RCC 7860 (cell line): ENCODE measurements around the gene FAM110D.
A peak's percentile ranks its signal among the peaks of the same experiment; 100 is the strongest.

Experiments used
- DNase-seq: peaks from one replicate; pipeline ENCODE4 v3.0.0-alpha.2; 2015; ENCODE audit warnings: low spot score
- FAIRE-seq: peaks from 2 replicates; lab custom pipeline; 2012; peaks lifted over from hg19 to GRCh38; lab: Jason Lieb, UNC

The FAM110D gene

DNA sequence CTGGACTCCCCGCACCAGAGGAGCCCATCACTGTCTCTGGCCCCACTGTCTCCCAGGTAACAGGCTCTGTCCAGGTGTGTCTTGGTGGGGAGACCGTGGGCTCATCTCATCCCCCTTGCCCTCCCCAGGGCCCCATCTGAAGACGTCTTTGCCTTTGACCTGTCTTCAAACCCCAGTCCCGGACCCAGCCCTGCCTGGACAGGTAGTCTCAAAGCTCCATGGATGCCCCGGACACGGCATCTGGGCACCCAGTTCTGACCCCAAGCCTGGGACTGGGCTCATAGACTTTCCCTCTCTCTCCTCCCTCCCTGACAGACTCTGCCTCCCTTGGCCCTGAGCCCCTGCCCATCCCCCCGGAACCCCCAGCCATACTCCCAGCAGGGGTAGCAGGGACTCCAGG, 25.2 kb downstream of the FAM110D start:
- DNase-seq (no peak), FAIRE-seq (no peak)

DNA sequence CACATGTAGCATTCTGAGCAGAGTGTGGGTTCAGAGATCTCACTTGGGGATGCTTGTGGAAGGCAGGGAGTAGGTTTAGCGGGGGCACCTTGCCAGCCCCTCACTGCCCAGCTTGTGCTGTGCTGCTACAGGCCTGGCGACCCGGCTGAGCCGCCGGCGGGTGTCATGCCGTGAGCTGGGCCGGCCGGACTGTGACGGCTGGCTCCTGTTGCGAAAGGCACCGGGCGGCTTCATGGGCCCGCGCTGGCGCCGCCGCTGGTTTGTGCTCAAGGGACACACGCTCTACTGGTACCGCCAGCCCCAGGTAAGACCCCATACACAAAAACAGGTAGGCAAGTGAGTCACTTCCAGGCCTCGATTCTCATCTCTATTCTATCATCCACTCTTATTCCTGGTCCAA, 26.0 kb downstream of the FAM110D start:
- FAIRE-seq (no peak), DNase-seq (no peak)

DNA sequence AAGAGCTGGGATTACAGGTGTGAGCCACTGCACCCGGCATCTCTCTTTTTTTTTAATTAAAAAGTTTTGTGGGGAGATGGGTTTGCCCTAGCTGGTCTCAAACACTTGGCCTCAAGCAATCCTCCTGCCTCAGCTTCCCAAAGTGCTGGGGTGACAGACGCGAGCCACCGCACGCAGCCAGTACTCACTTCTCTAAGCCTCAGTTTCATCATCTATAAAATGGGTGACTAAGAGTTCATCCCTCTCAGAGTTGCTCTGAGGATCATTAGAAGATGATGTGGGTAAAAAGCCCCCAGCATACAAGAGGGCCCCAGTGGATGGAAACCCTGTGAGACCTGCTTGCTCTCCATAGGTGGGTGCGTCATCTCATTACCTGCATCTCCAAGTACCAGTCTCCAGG, 29.0 kb downstream of the FAM110D start:
- DNase-seq (no peak), FAIRE-seq (no peak)

- FAIRE-seq (no peak), DNase-seq (no peak)
Measured at GRCh38 chr1:26188477-26188876, 29.6 kb downstream of the FAM110D start.

DNA sequence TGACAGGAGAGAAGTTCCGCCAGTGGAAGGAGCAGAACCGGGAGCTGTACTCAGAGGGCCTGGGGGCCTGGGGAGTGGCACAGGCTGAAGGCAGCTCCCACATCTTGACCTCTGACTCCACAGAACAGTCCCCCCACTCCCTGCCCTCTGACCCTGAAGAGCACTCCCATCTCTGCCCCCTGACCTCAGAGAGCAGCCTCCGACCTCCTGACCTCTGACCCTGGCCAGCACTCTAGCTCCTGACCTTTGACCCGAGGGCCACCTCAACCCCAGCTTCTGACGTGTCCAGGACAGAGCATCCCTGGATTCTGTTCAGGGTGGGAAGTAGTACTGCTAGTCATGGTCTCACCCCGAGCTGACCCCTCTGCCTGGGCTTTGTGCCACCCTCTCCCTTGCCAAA, 30.5 kb downstream of the FAM110D start:
- FAIRE-seq = no peak
- no peak for DNase-seq

GRCh38 chr1:26189751-26190275, 30.9 kb downstream of the FAM110D start:
- no peak for DNase-seq
- FAIRE-seq = no peak

- FAIRE-seq (no peak), DNase-seq (peak; percentile 64)
Measured at GRCh38 chr1:26190373-26190987, 31.6 kb downstream of the FAM110D start, which contains the start of gene CATSPER4. CATSPER4 (plus strand) TSS chr1:26190602; CDS start chr1:26190628, 26 bp downstream.

GRCh38 chr1:26191739-26192138, 32.9 kb downstream of the FAM110D start:
- FAIRE-seq (no peak), DNase-seq (no peak)

DNA sequence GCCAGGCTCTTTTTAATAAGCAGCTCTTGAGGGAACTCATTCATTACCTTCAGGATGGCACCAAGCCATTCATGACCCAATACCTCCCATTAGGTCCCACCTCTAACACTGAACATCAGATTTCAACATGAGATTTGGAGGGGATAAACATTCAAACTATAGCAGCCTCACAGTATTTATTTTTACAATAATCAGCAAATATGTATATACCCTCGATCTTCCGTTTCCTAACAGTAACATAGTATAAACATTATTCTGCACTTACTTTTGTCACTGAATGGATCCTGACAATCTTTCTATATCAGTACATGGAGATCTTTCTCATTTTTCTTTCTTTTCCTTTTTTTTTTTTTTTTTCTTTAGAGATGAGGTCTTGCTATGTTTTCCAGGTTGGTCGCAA, 36.9 kb downstream of the FAM110D start:
- no peak for FAIRE-seq

GRCh38 chr1:26197301-26197700, 38.4 kb downstream of the FAM110D start:
- no peak for DNase-seq
- no peak for FAIRE-seq

More for the DNA sequence above, 36.9 kb downstream of the FAM110D start:
- no peak for DNase-seq

GRCh38 chr1:26197813-26198212, 38.9 kb downstream of the FAM110D start:
- DNase-seq = no peak
- FAIRE-seq = no peak

GRCh38 chr1:26200413-26200812, 41.5 kb downstream of the FAM110D start:
- DNase-seq (no peak), FAIRE-seq (no peak)

GRCh38 chr1:26203642-26204318, 44.9 kb downstream of the FAM110D start:
- FAIRE-seq (no peak), DNase-seq (no peak)

DNA sequence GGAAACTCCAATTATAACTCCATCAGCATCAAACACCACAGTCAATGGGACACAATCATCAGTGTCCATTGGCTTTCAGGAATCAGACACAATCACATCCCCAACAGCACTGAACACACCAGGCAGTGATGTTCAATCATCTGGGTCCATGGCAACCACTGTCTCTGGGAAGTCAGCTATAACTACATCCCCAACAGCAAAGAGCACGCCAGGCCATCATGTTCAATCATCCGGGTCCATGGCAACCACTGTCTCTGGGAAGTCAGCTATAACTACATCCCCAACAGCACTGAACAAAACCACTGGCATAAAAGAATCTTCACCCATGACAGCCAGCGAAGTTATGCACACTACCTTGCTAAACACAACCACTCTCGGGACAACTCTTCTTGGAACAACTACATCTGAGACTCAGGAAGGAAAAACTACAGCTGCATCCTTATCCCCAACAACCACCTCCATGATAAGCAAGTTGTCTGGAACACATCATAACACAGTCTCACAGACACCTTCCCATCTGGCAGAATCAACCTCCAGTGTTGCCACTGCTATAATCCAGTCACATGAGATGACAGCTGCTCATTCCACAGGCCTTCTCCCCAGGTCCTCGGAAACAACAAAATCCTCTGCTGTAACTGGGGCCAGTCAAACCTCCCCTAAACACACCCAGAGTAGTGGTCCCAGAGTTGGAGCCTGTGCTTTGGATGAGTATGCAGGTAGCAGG, 51.4 kb downstream of the FAM110D start:
- DNase-seq (peak; percentile 4), FAIRE-seq (no peak)

DNA sequence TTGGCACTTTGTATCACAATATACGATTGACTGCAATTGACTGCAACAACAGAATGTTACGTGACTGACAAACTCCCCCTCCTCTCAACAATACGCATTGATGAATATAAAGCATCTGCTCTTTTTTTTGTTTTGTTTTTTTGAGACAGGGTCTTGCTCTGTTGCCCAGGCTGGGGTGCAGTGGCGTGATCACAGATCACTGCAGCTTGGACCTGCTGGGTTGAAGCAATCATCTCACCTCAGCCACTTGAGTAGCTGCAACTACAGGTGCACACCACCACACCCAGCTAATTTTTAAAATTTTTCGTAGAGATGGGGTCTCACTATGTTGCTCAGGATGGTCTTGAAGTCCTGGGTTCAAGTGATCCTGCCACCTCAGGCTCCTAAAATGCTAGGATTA, 53.8 kb downstream of the FAM110D start:
- FAIRE-seq = no peak

GRCh38 chr1:26213335-26213905, 54.5 kb downstream of the FAM110D start:
- DNase-seq = no peak
- no peak for FAIRE-seq

More for the DNA sequence above, 53.8 kb downstream of the FAM110D start:
- DNase-seq = no peak
